ENCODE data around the gene KCTD18. TPM values are rescaled to one million over a fixed set of nuclear protein-coding genes. Genes with fewer than 3 reads are reported as not detected.

The KCTD18 gene
- total RNA-seq, 1 donor from 2014 or later = 18.5 TPM

- no peak overlapping the region for H3K4me3 Mint-ChIP-seq
- ATAC-seq (ENCODE audit: low read depth) = no peak
- intact Hi-C loops (cut with micrococcal nuclease) = no loop called here
- no peaks in the 10 kb centered on the region for H3K4me1 Mint-ChIP-seq
- H3K27me3 Mint-ChIP-seq = no peaks in the 10 kb centered on the region
- H3K27ac Mint-ChIP-seq = no peak overlapping the region
- POLR2A ChIA-PET = no interaction called here
- TF ChIP-seq CTCF (IDR thresholded peaks at IDR 0.05) = no peak
- CTCF ChIA-PET = no interaction called here
- H3K9me3 Mint-ChIP-seq = no peaks in the 10 kb centered on the region
- no peak for DNase-seq
- peaks cover 79% of the 10 kb centered on the region for H3K36me3 Mint-ChIP-seq (ENCODE audit: low read depth)
Observed at GRCh38 chr2:200492656-200493055, 17.2 kb downstream of the KCTD18 start.

GRCh38 chr2:200490001-200490400 is 19.9 kb downstream of the KCTD18 start:
- intact Hi-C loops (cut with micrococcal nuclease) = no loop called here
- Mint-ChIP-seq H3K36me3 (ENCODE audit: low read depth) (peaks cover 58% of the 10 kb centered on the region), H3K4me1 (no peaks in the 10 kb centered on the region), H3K4me3 (no peak overlapping the region), H3K9me3 (no peaks in the 10 kb centered on the region), H3K27ac (no peak overlapping the region), H3K27me3 (no peaks in the 10 kb centered on the region)
- TF ChIP-seq CTCF (IDR thresholded peaks at IDR 0.05) = no peak
- ChIA-PET POLR2A (no interaction called here), CTCF (no interaction called here)
- DNase-seq = no peak
- no peak for ATAC-seq (ENCODE audit: low read depth)

GRCh38 chr2:200488169-200488568 is 21.7 kb downstream of the KCTD18 start:
- POLR2A ChIA-PET = no interaction called here

GRCh38 chr2:200486529-200486928 is 23.3 kb downstream of the KCTD18 start:
- peaks cover 25% of the 10 kb centered on the region for H3K36me3 Mint-ChIP-seq (ENCODE audit: low read depth)
- no peak overlapping the region for H3K27ac Mint-ChIP-seq
- intact Hi-C loops (cut with micrococcal nuclease) = no loop called here
- DNase-seq (no peak), ATAC-seq (ENCODE audit: low read depth) (no peak)
- no peaks in the 10 kb centered on the region for H3K9me3 Mint-ChIP-seq
- ChIA-PET POLR2A (no interaction called here), CTCF (interaction anchor here (1.1 to 1.7 kb wide), 2 partner anchors 506 to 513 kb away, joined by 3 to 5 read pairs; no protein-coding TSS in a partner anchor)
- peaks cover 8% of the 10 kb centered on the region for H3K27me3 Mint-ChIP-seq
- H3K4me1 Mint-ChIP-seq = no peaks in the 10 kb centered on the region
- TF ChIP-seq CTCF (IDR thresholded peaks at IDR 0.05) = no peak
- no peak overlapping the region for H3K4me3 Mint-ChIP-seq

More at GRCh38 chr2:200488169-200488568, 21.7 kb downstream of the KCTD18 start:
- H3K4me3 Mint-ChIP-seq = no peak overlapping the region
- TF ChIP-seq CTCF (IDR thresholded peaks at IDR 0.05) = no peak
- H3K9me3 Mint-ChIP-seq = no peaks in the 10 kb centered on the region
- no peaks in the 10 kb centered on the region for H3K4me1 Mint-ChIP-seq
- intact Hi-C loops (cut with micrococcal nuclease) = no loop called here
- DNase-seq = no peak
- H3K36me3 Mint-ChIP-seq (ENCODE audit: low read depth) = peaks cover 41% of the 10 kb centered on the region
- CTCF ChIA-PET = no interaction called here
- no peak for ATAC-seq (ENCODE audit: low read depth)
- no peak overlapping the region for H3K27ac Mint-ChIP-seq
- peaks cover 6% of the 10 kb centered on the region for H3K27me3 Mint-ChIP-seq

- no peak for TF ChIP-seq CTCF (IDR thresholded peaks at IDR 0.05)
- Mint-ChIP-seq H3K4me1 (no peaks in the 10 kb centered on the region), H3K4me3 (no peak overlapping the region), H3K9me3 (no peaks in the 10 kb centered on the region), H3K27ac (no peak overlapping the region), H3K27me3 (peaks cover 8% of the 10 kb centered on the region), H3K36me3 (ENCODE audit: low read depth) (peaks cover 10% of the 10 kb centered on the region)
- POLR2A ChIA-PET = no interaction called here
- intact Hi-C loops (cut with micrococcal nuclease) = no loop called here
- no peak for DNase-seq
- no peak for ATAC-seq (ENCODE audit: low read depth)
- CTCF ChIA-PET = interaction anchor here (1.2 to 2.7 kb wide), 2 partner anchors 24 to 505 kb away, joined by 3 to 11 read pairs; partner anchors contain the start of gene KCTD18
Observed at GRCh38 chr2:200484934-200485333, 24.9 kb downstream of the KCTD18 start.

All from activated B cell treated with CpG ODN at 0.5 μM for 24 hours (primary cell).